Tibial nerve (tissue), 4 donors: ENCODE measurements around the gene PCSK6. TPM values are rescaled to one million over a fixed set of nuclear protein-coding genes. Genes with fewer than 3 reads are reported as not detected.
"Not testable (repeated sequence)": the region's sequence is repeated elsewhere in the genome, so short reads cannot be mapped to it uniquely, and the experiment has no call there.

Experiments used
- DNase-seq, 2 donors: peaks; one replicate each; pipeline ENCODE4 v3.0.0-alpha.2; 2019; ENCODE audit warnings: low spot score in 2 of 2
- H3K27ac ChIP-seq, 4 donors: fragments of 200-600 bp; sonication (generic) in 3 of 4; one replicate each; pipeline ENCODE4 v1.5.1; 2017 to 2019; ENCODE audit warnings: mild to moderate bottlenecking in 1 of 4
- H3K27me3 ChIP-seq, 2 donors: fragments of 200-600 bp; sonication (generic) in 1 of 2; one replicate each; pipeline versions ENCODE4 v1.5.1 to v1.6.0; 2017 to 2019
- H3K36me3 ChIP-seq, 3 donors: fragments of 200-600 bp; sonication (generic); one replicate each; pipeline ENCODE4 v1.5.1; 2018 to 2019
- H3K4me1 ChIP-seq, 4 donors: fragments of 200-600 bp; sonication (generic) in 3 of 4; one replicate each; pipeline ENCODE4 v1.5.1; 2017 to 2019
- H3K4me3 ChIP-seq, 4 donors: fragments of 200-600 bp; sonication (generic) in 3 of 4; one replicate each; pipeline ENCODE4 v1.5.1; 2017 to 2019; ENCODE audit warnings: mild to moderate bottlenecking in 1 of 4, moderate library complexity in 1 of 4
- H3K9me3 ChIP-seq, 4 donors: fragments of 200-600 bp; sonication (generic) in 3 of 4; one replicate each; pipeline ENCODE4 v1.5.1; 2017 to 2019
- EP300 ChIP-seq, 2 donors: sonication (generic); formaldehyde crosslinking; IDR thresholded peaks; one replicate each; pipeline ENCODE4 v1.6.1; 2017; ENCODE audit warnings: antibody characterized with exemption in 2 of 2, mild to moderate bottlenecking in 1 of 2
- POLR2A ChIP-seq, 2 donors: fragments of 450-650 bp; IDR thresholded peaks; one replicate each; pipeline ENCODE4 v1.6.1; 2017; ENCODE audit warnings: antibody characterized with exemption in 2 of 2, mild to moderate bottlenecking in 2 of 2, moderate library complexity in 2 of 2
- WGBS, 2 donors: methylation state at CpG; one replicate each; pipeline ENCODE4 v1.1.5; 2018; 5-methylcytosine and 5-hydroxymethylcytosine counted together
- total RNA-seq, 4 donors: library from RNA; depleted of rRNA; stranded (reverse); fragments of >200 nt; gene quantifications; one replicate each; pipeline ENCODE4 v1.1.0, GENCODE V29; 2016
- TF ChIP-seq, protein P1 (sequence below), 5 experiments: fragments of 200-600 bp in 3 of 5; fragments of 450-650 bp in 2 of 5; sonication (generic) in 3 of 5; IDR thresholded peaks; one replicate each; pipeline ENCODE4 v1.5.1; 2016 to 2019; ENCODE audit warnings: antibody characterized with exemption in 5 of 5, mild to moderate bottlenecking in 3 of 5, moderate library complexity in 2 of 5

PCSK6 gene
- total RNA-seq, 4 donors from 2014 or later, result 8.5 to 27.0 (median 13.2) TPM

DNA sequence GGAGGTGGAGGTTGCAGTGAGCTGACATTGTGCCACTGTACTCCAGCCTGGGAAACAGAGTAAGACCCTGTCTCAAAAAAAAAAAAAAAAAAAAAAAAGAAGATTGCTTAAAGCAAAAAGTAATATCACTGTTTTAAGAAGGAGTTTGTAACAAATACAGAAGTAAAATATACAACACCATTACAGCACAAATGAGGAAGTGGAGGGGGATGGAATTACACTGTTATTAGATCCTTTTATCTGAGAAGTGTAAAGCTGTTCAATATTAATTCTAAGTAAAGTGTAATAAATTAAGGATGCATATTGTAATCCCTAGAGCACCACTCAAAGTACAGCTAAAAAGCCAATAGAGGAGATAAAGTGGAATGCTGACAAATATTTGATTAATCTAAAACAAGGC, 147.5 kb downstream of the PCSK6 start:
- no peak for TF ChIP-seq POLR2A (IDR thresholded peaks at IDR 0.05)
- TF ChIP-seq EP300 (IDR thresholded peaks at IDR 0.05), result no peak
- TF ChIP-seq, protein P1, sequence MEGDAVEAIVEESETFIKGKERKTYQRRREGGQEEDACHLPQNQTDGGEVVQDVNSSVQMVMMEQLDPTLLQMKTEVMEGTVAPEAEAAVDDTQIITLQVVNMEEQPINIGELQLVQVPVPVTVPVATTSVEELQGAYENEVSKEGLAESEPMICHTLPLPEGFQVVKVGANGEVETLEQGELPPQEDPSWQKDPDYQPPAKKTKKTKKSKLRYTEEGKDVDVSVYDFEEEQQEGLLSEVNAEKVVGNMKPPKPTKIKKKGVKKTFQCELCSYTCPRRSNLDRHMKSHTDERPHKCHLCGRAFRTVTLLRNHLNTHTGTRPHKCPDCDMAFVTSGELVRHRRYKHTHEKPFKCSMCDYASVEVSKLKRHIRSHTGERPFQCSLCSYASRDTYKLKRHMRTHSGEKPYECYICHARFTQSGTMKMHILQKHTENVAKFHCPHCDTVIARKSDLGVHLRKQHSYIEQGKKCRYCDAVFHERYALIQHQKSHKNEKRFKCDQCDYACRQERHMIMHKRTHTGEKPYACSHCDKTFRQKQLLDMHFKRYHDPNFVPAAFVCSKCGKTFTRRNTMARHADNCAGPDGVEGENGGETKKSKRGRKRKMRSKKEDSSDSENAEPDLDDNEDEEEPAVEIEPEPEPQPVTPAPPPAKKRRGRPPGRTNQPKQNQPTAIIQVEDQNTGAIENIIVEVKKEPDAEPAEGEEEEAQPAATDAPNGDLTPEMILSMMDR (IDR thresholded peaks at IDR 0.05), result no peak
- H3K4me1 ChIP-seq, result peaks cover 0 to 8% (median 0%) of the 10 kb centered on the region in 4 donors
- no peaks in the 10 kb centered on the region for H3K27me3 ChIP-seq
- H3K4me3 ChIP-seq, result no peak overlapping the region
- H3K36me3 ChIP-seq, result no peaks in the 10 kb centered on the region
- H3K27ac ChIP-seq, result no peak overlapping the region
- no peak for DNase-seq
- H3K9me3 ChIP-seq, result peaks cover 0 to 3% (median 0%) of the 10 kb centered on the region in 4 donors

DNA sequence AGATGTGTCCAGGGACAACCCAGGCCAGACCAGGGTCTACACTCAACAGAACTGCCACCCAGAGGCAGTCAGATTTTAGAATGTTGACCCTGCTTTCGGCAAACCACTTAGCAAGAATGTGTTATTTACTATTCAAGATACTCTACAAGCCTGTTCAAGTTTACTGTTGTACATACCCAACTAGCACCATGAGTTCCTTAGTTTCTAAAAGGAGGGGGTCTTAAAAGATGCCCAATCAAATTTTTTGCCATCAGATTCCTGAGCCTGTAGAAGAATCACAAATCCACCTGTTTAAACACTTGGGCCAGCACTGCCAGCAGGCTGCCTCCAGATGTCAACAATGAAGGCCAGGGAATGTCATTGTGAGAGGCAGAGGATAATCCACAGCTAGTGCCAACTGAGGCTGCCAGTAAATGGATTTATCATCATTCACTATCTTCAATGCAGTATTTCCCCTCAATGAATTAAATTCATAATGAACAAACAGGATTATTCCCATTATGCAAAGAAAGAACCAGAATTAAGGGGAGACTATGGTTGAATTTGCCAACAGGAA, 150.9 kb downstream of the PCSK6 start:
- H3K27me3 ChIP-seq, result no peaks in the 10 kb centered on the region
- TF ChIP-seq EP300 (IDR thresholded peaks at IDR 0.05) (no peak), POLR2A (IDR thresholded peaks at IDR 0.05) (no peak)
- TF ChIP-seq, protein P1 (IDR thresholded peaks at IDR 0.05), result no peak
- no peaks in the 10 kb centered on the region for H3K4me1 ChIP-seq
- no peaks in the 10 kb centered on the region for H3K36me3 ChIP-seq
- H3K27ac ChIP-seq, result no peak overlapping the region
- DNase-seq, result no peak
- H3K4me3 ChIP-seq, result no peak overlapping the region
- 82 to 85% methylated on average over 1 of the region's 1 CpG for WGBS, 2 donors
- H3K9me3 ChIP-seq, result peaks cover 0 to 3% (median 0%) of the 10 kb centered on the region in 4 donors

GRCh38 chr15:101337976-101338375, 151.5 kb downstream of the PCSK6 start:
- Histone ChIP-seq H3K36me3 (no peaks in the 10 kb centered on the region), H3K4me3 (no peak overlapping the region), H3K9me3 (peaks cover 0 to 3% (median 0%) of the 10 kb centered on the region in 4 donors), H3K4me1 (no peaks in the 10 kb centered on the region), H3K27ac (no peak overlapping the region), H3K27me3 (no peaks in the 10 kb centered on the region)
- WGBS, 2 donors, result 78 to 81% methylated on average over 7 of the region's 7 CpGs
- no peak for DNase-seq
- TF ChIP-seq, protein P1 (IDR thresholded peaks at IDR 0.05), result no peak
- no peak for TF ChIP-seq EP300 (IDR thresholded peaks at IDR 0.05)
- no peak for TF ChIP-seq POLR2A (IDR thresholded peaks at IDR 0.05)

DNA sequence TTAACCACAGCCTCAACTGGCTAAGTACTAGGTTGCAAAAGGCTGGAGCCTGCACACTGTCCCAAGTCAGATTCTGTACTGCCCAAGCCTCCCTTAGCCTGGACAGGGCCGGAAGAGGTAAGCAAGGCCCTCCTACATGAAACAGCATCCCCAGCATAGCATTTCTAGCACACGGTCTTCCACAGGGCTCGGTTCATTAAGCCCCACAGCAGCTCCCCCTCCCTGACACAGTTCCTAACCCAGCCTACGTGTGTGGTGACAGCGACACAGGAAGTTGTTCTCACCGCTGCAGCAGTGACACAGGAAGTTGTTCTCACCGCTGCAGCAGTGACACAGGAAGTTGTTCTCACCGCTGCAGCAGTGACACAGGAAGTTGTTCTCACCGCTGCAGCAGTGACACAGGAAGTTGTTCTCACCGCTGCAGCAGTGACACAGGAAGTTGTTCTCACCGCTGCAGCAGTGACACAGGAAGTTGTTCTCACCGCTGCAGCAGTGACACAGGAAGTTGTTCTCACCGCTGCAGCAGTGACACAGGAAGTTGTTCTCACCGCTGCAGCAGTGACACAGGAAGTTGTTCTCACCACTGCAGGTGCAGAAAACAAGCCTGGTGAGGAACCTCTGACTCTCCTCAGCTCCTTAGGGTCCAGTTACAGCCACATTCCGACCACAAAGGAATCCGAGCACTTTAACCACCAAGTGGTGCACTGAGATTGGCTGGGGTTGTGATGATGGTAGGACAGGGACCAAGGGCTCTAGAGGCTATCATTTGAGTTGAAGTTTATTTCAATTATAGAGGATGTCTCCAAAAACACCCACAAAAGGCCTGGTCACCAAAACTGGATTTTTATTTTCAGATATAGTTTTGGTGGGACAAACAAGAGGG, 155.4 kb downstream of the PCSK6 start:
- not testable (repeated sequence) for H3K4me1 ChIP-seq, H3K27ac ChIP-seq, H3K36me3 ChIP-seq, H3K4me3 ChIP-seq, H3K9me3 ChIP-seq, DNase-seq, H3K27me3 ChIP-seq
- 70 to 80% methylated on average over 9 of the region's 16 CpGs for WGBS, 2 donors

DNA sequence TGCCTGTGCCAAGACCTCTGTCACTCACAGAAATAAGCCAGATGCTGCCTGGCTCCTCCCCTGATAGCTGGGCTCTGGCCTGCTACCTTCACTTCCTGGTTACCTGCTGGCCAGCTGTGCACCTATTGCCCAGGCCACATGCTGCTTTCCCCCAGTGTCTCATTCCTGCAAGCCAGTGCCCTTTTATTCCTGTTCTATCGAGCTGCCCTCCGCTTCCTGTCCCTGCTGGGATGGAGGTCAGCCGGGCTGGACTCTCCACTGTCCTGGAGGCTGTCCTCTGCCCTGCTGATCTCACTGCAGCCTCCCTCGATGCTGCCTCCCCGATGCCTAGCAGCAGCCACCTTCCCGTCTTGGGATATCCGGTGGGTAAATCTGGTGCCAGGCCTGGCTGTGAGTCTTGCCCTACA, 157.4 kb downstream of the PCSK6 start:
- TF ChIP-seq, protein P1 (IDR thresholded peaks at IDR 0.05), result no peak
- TF ChIP-seq POLR2A (IDR thresholded peaks at IDR 0.05), result no peak
- TF ChIP-seq EP300 (IDR thresholded peaks at IDR 0.05), result no peak
- H3K9me3 ChIP-seq, result no peaks in the 10 kb centered on the region
- H3K4me3 ChIP-seq, result no peak overlapping the region
- DNase-seq, result no peak
- H3K36me3 ChIP-seq, result no peaks in the 10 kb centered on the region
- no peaks in the 10 kb centered on the region for H3K4me1 ChIP-seq
- 90 to 91% methylated on average over 7 of the region's 7 CpGs for WGBS, 2 donors
- H3K27me3 ChIP-seq, result peaks cover 0 to 4% of the 10 kb centered on the region in 2 donors
- H3K27ac ChIP-seq, result no peak overlapping the region
